22Rv1 (cell line): ENCODE measurements around the gene COX11.

Experiments used
- ZFX ChIP-seq: fragments of 450-650 bp; IDR thresholded peaks from 2 replicates; pipeline ENCODE4 v1.6.1; 2017; ENCODE audit warnings: antibody characterized with exemption, borderline replicate concordance
- TF ChIP-seq, protein P1 (sequence below): fragments of 450-650 bp; IDR thresholded peaks from 2 replicates; pipeline ENCODE4 v1.5.1; 2017; ENCODE audit warnings: mild to moderate bottlenecking

- TF ChIP-seq, protein P1, sequence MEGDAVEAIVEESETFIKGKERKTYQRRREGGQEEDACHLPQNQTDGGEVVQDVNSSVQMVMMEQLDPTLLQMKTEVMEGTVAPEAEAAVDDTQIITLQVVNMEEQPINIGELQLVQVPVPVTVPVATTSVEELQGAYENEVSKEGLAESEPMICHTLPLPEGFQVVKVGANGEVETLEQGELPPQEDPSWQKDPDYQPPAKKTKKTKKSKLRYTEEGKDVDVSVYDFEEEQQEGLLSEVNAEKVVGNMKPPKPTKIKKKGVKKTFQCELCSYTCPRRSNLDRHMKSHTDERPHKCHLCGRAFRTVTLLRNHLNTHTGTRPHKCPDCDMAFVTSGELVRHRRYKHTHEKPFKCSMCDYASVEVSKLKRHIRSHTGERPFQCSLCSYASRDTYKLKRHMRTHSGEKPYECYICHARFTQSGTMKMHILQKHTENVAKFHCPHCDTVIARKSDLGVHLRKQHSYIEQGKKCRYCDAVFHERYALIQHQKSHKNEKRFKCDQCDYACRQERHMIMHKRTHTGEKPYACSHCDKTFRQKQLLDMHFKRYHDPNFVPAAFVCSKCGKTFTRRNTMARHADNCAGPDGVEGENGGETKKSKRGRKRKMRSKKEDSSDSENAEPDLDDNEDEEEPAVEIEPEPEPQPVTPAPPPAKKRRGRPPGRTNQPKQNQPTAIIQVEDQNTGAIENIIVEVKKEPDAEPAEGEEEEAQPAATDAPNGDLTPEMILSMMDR, result peak; percentile 60
- TF ChIP-seq ZFX, result no peak
Observed at GRCh38 chr17:55005520-55005919, 37.1 kb upstream of the COX11 start.
